ENCODE data around the gene CMIP.

Gene CMIP

GRCh38 chr16:81527477-81528178 is 83.0 kb downstream of the CMIP start:
- TF ChIP-seq YY1 (IDR thresholded peaks at IDR 0.05; ENCODE audit: low read depth) (no peak), RAD21 (IDR thresholded peaks at IDR 0.05; ENCODE audit: low read depth) (no peak), MAX (IDR thresholded peaks at IDR 0.05) (no peak), FOXM1 (IDR thresholded peaks at IDR 0.05; ENCODE audit: borderline replicate concordance, low read depth) (no peak), TAF1 (IDR thresholded peaks at IDR 0.05; ENCODE audit: low read depth) (no peak), CREB1 (IDR thresholded peaks at IDR 0.05; ENCODE audit: low read depth) (no peak), CEBPB (IDR thresholded peaks at IDR 0.05) (no peak)
- TF ChIP-seq, protein P1, sequence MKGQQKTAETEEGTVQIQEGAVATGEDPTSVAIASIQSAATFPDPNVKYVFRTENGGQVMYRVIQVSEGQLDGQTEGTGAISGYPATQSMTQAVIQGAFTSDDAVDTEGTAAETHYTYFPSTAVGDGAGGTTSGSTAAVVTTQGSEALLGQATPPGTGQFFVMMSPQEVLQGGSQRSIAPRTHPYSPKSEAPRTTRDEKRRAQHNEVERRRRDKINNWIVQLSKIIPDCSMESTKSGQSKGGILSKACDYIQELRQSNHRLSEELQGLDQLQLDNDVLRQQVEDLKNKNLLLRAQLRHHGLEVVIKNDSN (IDR thresholded peaks at IDR 0.05), result no peak

DNA sequence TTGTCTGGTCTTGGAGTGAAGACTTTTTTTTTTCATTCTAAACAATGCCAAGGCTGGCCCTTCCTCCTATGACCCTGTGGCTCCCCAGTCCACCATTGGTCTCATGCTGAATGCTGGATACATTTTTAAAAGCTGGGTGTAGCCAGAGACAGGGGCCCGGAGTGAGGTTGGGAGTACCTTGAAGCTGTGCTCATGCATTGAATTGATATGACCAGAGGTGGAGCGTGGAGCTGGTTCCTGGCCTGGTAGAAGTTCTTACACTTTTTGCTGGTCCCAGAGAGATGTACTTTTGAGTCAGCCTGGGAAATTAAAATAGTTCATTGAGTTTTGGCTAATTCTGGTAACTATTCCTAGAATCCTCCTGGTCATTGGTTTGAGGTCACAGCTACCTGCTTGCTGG is 83.6 kb downstream of the CMIP start:
- TF ChIP-seq CEBPB (IDR thresholded peaks at IDR 0.05) (no peak), FOXM1 (IDR thresholded peaks at IDR 0.05; ENCODE audit: borderline replicate concordance, low read depth) (no peak), EGR1 (IDR thresholded peaks at IDR 0.05) (no peak), TAF1 (IDR thresholded peaks at IDR 0.05; ENCODE audit: low read depth) (no peak), NFIC (IDR thresholded peaks at IDR 0.05) (no peak), TCF12 (IDR thresholded peaks at IDR 0.05; ENCODE audit: low read depth) (no peak), RAD21 (IDR thresholded peaks at IDR 0.05; ENCODE audit: low read depth) (no peak), TEAD4 (IDR thresholded peaks at IDR 0.05) (no peak), CREB1 (IDR thresholded peaks at IDR 0.05; ENCODE audit: low read depth) (no peak), MAX (IDR thresholded peaks at IDR 0.05) (no peak), YY1 (IDR thresholded peaks at IDR 0.05; ENCODE audit: low read depth) (no peak), EP300 (IDR thresholded peaks at IDR 0.05; ENCODE audit: borderline replicate concordance) (no peak), ZBTB7A (IDR thresholded peaks at IDR 0.05; ENCODE audit: low read depth) (no peak)
- TF ChIP-seq, protein P2, sequence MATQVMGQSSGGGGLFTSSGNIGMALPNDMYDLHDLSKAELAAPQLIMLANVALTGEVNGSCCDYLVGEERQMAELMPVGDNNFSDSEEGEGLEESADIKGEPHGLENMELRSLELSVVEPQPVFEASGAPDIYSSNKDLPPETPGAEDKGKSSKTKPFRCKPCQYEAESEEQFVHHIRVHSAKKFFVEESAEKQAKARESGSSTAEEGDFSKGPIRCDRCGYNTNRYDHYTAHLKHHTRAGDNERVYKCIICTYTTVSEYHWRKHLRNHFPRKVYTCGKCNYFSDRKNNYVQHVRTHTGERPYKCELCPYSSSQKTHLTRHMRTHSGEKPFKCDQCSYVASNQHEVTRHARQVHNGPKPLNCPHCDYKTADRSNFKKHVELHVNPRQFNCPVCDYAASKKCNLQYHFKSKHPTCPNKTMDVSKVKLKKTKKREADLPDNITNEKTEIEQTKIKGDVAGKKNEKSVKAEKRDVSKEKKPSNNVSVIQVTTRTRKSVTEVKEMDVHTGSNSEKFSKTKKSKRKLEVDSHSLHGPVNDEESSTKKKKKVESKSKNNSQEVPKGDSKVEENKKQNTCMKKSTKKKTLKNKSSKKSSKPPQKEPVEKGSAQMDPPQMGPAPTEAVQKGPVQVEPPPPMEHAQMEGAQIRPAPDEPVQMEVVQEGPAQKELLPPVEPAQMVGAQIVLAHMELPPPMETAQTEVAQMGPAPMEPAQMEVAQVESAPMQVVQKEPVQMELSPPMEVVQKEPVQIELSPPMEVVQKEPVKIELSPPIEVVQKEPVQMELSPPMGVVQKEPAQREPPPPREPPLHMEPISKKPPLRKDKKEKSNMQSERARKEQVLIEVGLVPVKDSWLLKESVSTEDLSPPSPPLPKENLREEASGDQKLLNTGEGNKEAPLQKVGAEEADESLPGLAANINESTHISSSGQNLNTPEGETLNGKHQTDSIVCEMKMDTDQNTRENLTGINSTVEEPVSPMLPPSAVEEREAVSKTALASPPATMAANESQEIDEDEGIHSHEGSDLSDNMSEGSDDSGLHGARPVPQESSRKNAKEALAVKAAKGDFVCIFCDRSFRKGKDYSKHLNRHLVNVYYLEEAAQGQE (IDR thresholded peaks at IDR 0.05; ENCODE audit: low read depth), result no peak
- TF ChIP-seq, protein P1 (IDR thresholded peaks at IDR 0.05), result no peak

DNA sequence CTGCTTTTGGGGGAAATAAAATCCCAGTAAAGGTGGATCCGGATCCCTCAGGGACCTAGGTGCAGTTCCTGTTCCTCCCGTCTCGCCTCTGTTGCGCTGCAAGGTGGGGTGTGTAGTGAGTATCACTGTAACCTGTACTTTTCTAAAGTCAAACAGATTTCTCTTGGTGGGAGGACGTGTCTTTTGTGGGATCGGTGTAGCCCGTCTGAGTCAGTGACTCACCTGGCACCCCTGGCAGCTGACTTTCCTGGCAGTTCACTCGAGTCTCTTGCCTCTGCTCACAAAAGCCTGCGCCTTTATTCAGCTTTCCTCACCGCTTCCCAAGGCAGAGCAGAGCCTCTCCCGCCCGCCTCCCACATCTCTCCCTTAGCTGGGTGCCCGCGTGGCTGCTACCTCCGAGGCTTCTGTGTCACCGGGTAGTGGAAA is 85.7 kb downstream of the CMIP start:
- TF ChIP-seq CREB1 (IDR thresholded peaks at IDR 0.05; ENCODE audit: low read depth) (no peak), TEAD4 (IDR thresholded peaks at IDR 0.05) (no peak)

- TF ChIP-seq MAX (IDR thresholded peaks at IDR 0.05) (no peak), TAF1 (IDR thresholded peaks at IDR 0.05; ENCODE audit: low read depth) (no peak), TCF12 (IDR thresholded peaks at IDR 0.05; ENCODE audit: low read depth) (no peak), FOXM1 (IDR thresholded peaks at IDR 0.05; ENCODE audit: borderline replicate concordance, low read depth) (no peak), ZBTB7A (IDR thresholded peaks at IDR 0.05; ENCODE audit: low read depth) (no peak), EP300 (IDR thresholded peaks at IDR 0.05; ENCODE audit: borderline replicate concordance) (no peak), RAD21 (IDR thresholded peaks at IDR 0.05; ENCODE audit: low read depth) (no peak), NFIC (IDR thresholded peaks at IDR 0.05) (no peak), CEBPB (IDR thresholded peaks at IDR 0.05) (no peak), TEAD4 (IDR thresholded peaks at IDR 0.05) (no peak), CREB1 (IDR thresholded peaks at IDR 0.05; ENCODE audit: low read depth) (no peak), EGR1 (IDR thresholded peaks at IDR 0.05) (no peak), YY1 (IDR thresholded peaks at IDR 0.05; ENCODE audit: low read depth) (no peak)
- TF ChIP-seq, protein P2 (IDR thresholded peaks at IDR 0.05; ENCODE audit: low read depth), result no peak
- TF ChIP-seq, protein P1 (IDR thresholded peaks at IDR 0.05), result no peak
Measured at GRCh38 chr16:81530814-81531213, 86.2 kb downstream of the CMIP start.

DNA sequence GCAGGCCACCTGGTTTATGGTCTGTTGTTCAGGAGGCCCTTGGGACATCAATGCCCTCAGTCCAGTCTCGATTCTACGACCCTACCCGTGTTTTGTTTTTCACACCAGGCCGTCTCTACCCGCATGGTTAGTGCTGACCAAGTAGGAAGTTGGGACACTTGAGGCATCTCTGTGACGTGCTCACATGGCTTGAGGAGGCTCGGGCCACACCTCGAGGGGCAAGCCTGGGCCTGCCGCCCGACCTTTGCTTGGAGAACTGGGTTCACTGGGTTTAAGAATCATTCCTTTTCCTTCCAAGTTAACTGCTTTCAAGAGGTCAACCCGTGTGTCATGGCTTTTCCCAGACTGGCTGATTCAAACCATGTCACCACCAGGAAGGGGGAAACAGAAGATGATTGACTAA is 86.8 kb downstream of the CMIP start:
- TF ChIP-seq MAX (IDR thresholded peaks at IDR 0.05) (no peak), CREB1 (IDR thresholded peaks at IDR 0.05; ENCODE audit: low read depth) (no peak)
- TF ChIP-seq, protein P1 (IDR thresholded peaks at IDR 0.05), result no peak
